Mucosa of rectum (tissue), 2 donors: Measurements from ENCODE around the gene TMEM161B.
A peak's percentile ranks its signal among the peaks of the same experiment; 100 is the strongest.
"Not testable (repeated sequence)": the region's sequence is repeated elsewhere in the genome, so short reads cannot be mapped to it uniquely, and the experiment has no call there.

Experiments used
- H3K27ac ChIP-seq, 2 donors: one replicate each; pipeline ENCODE4 v1.7.0; 2013; ENCODE audit warnings: inconsistent platforms in 2 of 2, low read depth in 2 of 2, low read length in 2 of 2
- H3K27me3 ChIP-seq, 2 donors: one replicate each; pipeline ENCODE4 v1.7.0; 2013; ENCODE audit warnings: low read length in 2 of 2; ENCODE audit not compliant: control insufficient read depth in 2 of 2, insufficient read depth in 2 of 2
- H3K36me3 ChIP-seq, 2 donors: one replicate each; pipeline ENCODE4 v1.7.0; 2013; ENCODE audit warnings: low read length in 2 of 2; ENCODE audit not compliant: control insufficient read depth in 2 of 2, insufficient read depth in 2 of 2
- H3K4me1 ChIP-seq, 2 donors: one replicate each; pipeline ENCODE4 v1.7.0; 2013; ENCODE audit warnings: low read length in 2 of 2, mild to moderate bottlenecking in 1 of 2; ENCODE audit not compliant: control insufficient read depth in 2 of 2, insufficient read depth in 2 of 2
- H3K4me3 ChIP-seq, 2 donors: one replicate each; pipeline ENCODE4 v1.7.0; 2013; ENCODE audit warnings: low read length in 2 of 2
- H3K9ac ChIP-seq, 2 donors: one replicate each; pipeline ENCODE4 v1.7.0; 2013; ENCODE audit warnings: low read length in 2 of 2, low read depth in 1 of 2, mild to moderate bottlenecking in 1 of 2
- H3K9me3 ChIP-seq, 2 donors: one replicate each; pipeline ENCODE4 v1.7.0; 2013; ENCODE audit warnings: low read length in 2 of 2; ENCODE audit not compliant: control insufficient read depth in 2 of 2
- donor health status: healthy.
- donor health status: Normal muscosa, but diverticular disease.

Gene TMEM161B

DNA sequence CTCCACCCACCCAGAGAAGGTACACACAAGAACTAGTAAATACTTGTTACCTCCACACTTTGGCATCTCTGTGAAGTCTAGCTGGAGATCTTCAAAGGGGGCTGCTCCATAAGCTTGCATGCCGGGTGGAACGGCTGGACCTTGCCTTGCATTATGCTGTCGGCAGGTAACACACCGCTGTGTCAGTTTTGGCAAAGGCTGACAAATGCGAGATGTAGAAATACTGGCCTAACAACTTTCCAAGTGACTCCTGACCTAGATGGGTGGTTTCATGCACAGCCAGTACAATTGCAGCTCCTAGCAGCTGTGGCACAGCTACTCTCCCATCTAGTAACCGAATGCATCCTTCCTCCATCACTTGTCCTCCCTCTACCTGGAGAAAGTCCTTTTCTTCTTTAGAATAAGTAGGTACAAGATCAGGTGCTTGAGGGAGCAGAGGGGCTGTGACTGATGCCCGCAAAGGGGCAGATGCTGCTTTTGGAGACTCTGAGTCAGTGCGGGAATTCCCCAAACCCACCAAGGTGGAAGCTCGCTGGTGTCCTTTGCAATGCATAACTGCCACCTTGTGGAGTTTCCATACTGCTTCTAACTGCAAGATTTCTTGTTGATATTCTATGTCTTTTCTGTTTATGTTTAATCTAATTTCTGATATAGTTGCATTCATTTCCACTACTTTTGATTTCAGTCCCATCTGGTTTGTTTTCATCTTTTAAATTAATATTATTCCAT lies 78.4 kb downstream of the TMEM161B start:
- H3K4me3 ChIP-seq = no peak overlapping the region
- peaks cover 22 to 32% of the 10 kb centered on the region in 2 donors for H3K9me3 ChIP-seq
- H3K9ac ChIP-seq = no peak overlapping the region
- no peak overlapping the region for H3K27ac ChIP-seq
- peaks cover 6 to 12% of the 10 kb centered on the region in 2 donors for H3K36me3 ChIP-seq
- no peaks in the 10 kb centered on the region for H3K27me3 ChIP-seq
- H3K4me1 ChIP-seq = no peaks in the 10 kb centered on the region

DNA sequence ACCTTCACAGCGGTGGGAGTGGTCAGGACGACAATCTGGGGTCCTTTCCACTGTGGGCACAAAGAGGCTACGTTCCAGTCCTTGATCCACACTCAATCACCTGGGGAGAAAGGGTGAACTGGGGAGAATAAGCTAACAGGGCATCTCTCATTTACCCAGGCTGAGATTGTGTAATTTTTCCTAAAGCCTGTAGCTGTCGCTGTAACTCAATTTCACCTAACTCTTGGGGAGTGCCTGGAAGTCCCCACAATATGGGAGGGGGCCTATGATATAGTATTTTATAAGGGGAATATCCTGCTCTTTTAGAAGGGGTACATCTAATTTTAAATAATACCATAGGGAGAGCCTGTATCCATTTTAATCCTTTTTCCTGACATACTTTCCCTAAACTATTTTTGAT lies 79.2 kb downstream of the TMEM161B start:
- H3K9ac ChIP-seq, H3K27me3 ChIP-seq, H3K27ac ChIP-seq, H3K4me3 ChIP-seq, H3K4me1 ChIP-seq: not testable (repeated sequence)
- Histone ChIP-seq H3K36me3 (peaks cover 6 to 12% of the 10 kb centered on the region in 2 donors), H3K9me3 (peaks cover 22 to 32% of the 10 kb centered on the region in 2 donors)

DNA sequence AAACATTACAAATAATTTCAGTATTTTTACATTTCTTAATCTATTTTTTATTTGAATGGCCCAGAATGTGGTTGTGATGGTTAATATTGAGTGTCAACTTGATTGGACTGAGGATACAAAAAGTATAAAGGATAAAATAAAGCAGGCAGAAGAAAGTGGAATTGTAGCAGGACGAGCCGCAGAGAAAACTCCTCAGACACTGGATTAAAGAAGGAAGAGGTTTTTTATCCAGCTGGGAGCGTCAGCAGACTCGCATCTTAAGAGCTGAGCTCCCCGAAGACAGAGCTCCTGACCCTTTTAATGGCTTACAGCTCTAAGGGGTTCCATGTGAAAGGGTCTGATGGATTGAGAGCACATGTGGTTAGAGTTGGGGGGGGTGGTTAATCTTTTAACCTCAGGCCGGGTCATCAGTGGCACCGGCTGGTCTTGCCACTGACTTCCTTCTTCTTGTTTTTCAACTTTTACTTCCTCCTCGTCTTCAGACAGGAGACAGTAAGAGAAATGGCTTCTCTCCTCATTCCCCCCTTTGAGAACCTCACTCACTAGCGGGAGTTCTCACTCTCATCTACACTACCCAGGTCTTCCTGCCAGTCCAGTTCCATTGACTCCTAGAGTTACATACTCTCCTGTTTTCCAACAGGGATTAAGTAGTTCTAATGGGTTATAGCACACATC lies 80.0 kb downstream of the TMEM161B start:
- Histone ChIP-seq H3K27me3 (no peaks in the 10 kb centered on the region), H3K4me3 (peak overlapping the region in 1 of 2 donors; percentile 7), H3K27ac (no peak overlapping the region), H3K9me3 (peaks cover 22 to 32% of the 10 kb centered on the region in 2 donors), H3K4me1 (no peaks in the 10 kb centered on the region), H3K36me3 (peaks cover 0 to 6% of the 10 kb centered on the region in 2 donors), H3K9ac (no peak overlapping the region)

DNA sequence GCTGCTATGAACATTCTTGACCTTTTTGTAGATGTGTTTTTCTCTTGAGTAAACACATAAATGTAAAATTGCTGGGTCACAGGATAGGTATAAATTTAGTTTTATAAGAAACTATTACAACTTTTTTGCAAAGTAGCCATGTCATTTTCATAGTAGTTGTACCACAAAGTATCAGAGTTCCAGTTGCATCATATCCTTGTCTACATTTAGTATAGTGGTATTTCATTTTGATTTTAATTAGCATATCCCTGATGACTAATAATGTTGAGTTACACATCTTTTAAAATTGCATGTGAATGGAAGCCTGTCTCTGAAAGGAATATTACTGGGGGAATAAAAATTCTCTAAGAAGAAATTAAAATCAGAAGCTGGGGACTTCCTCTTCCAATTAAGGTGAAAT lies 85.4 kb downstream of the TMEM161B start:
- Histone ChIP-seq H3K9me3 (peaks cover 7 to 10% of the 10 kb centered on the region in 2 donors), H3K27ac (no peak overlapping the region), H3K4me1 (no peaks in the 10 kb centered on the region), H3K27me3 (no peaks in the 10 kb centered on the region), H3K4me3 (no peak overlapping the region), H3K9ac (no peak overlapping the region), H3K36me3 (no peaks in the 10 kb centered on the region)

DNA sequence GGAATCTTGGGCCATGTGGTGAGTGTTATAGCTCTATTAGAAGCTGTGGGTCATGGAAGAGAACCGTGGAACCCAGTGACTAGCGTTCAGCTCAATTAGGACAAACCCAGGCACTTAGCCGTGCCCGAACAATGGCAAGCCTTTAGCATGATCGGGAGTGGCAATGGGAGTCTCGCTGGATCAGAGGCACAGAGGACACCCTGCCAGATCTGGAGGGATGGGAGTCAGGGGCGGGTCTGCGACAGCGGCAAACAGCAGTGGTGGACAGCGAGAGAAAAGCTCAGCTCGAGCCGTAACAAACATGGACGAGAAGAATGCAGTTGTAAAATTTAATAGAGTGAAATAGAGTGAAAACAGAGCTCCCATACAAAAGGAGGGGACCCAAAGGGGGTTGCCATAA lies 91.2 kb downstream of the TMEM161B start:
- H3K9me3 ChIP-seq, H3K36me3 ChIP-seq, H3K4me3 ChIP-seq: not testable (repeated sequence)

DNA sequence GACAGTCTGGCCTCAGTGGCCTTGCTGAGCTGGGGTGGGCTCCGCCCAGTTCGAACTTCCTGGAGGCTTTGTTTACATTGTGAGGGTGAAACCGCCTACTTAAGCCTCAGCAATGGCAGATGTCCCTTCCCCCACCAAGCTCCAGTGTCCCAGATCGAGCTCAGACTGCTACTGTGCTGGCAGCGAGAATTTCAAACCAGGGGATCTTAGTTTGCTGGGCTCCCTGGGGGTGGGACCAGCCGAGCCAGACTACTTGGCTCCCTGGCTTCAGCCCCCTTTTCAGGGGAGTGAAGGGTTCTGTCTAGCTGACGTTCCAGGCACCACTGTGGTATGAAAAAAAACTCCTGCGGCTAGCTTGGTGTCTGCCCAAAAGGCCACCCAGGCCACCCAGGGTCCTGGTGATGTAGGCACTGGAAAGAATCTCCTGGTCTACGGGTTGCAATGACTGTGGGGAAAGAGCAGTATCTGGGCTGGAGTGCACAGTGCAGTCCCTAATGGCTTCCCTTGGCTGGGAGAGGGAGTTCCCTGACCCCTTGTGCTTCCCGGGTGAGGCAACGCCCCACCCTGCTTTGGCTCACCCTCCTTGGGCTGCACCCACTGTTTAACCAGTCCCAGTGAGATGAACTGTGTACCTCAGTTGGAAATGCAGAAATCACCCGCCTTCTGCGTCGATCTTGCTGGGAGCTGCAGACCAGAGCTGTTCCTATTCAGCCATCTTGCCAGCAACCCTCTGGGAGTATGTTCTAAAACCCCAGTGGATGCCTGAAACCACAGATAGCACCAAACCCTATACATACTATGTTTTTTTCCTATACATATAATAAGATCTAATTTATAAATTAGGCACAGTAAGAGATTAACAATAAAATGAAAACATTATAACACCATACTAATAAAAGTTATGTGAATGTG lies 95.5 kb downstream of the TMEM161B start:
- no peaks in the 10 kb centered on the region for H3K27me3 ChIP-seq
- H3K9me3 ChIP-seq = no peaks in the 10 kb centered on the region
- no peak overlapping the region for H3K27ac ChIP-seq
- no peaks in the 10 kb centered on the region for H3K36me3 ChIP-seq
- H3K9ac ChIP-seq = no peak overlapping the region
- no peak overlapping the region for H3K4me3 ChIP-seq
- no peaks in the 10 kb centered on the region for H3K4me1 ChIP-seq

More for the DNA sequence above, 91.2 kb downstream of the TMEM161B start:
- H3K9ac ChIP-seq, H3K27ac ChIP-seq, H3K4me1 ChIP-seq, H3K27me3 ChIP-seq: not testable (repeated sequence)

DNA sequence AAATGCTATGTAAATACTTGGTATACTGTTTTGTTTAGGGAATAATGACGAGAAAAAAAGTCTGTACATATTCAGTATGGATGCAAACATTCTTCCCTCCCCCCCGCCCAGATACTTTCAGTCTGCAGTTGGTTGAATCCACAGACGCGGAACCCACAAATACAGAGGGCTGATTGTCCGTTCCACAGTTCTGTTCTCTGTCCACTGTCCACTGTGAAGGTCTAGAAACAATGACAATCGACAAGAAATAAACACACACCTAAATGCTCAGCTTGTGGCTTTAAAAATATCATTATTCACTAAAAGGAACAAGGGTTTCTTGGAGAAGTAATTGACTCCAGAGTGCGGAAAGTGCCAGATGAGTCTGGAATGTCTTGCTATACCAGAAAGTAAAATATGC lies 109.1 kb downstream of the TMEM161B start:
- Histone ChIP-seq H3K9me3 (no peaks in the 10 kb centered on the region), H3K27me3 (no peaks in the 10 kb centered on the region), H3K36me3 (no peaks in the 10 kb centered on the region), H3K27ac (no peak overlapping the region), H3K9ac (no peak overlapping the region), H3K4me1 (no peaks in the 10 kb centered on the region), H3K4me3 (no peak overlapping the region)

DNA sequence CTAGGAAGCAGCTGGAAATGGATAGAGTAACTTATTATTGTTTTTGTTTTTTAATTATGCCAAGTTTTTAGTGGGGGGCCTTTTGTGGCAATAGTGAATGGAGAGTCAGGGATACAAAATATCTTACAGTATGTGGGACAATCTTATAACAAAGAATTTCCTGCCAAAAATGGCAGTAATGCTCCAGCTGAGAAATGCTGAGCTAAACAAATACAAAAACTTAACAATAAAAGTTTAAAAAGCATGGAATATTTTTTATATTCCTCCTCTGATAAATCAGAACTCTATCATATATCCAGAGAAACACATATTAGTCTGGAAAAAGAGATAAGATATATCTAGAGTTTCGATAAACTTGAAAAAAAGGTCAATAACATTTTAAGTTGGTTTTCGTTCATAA lies 110.6 kb downstream of the TMEM161B start:
- H3K4me3 ChIP-seq = no peak overlapping the region
- H3K27me3 ChIP-seq = no peaks in the 10 kb centered on the region
- H3K27ac ChIP-seq = no peak overlapping the region
- no peaks in the 10 kb centered on the region for H3K36me3 ChIP-seq
- no peaks in the 10 kb centered on the region for H3K4me1 ChIP-seq
- no peaks in the 10 kb centered on the region for H3K9me3 ChIP-seq
- no peak overlapping the region for H3K9ac ChIP-seq

DNA sequence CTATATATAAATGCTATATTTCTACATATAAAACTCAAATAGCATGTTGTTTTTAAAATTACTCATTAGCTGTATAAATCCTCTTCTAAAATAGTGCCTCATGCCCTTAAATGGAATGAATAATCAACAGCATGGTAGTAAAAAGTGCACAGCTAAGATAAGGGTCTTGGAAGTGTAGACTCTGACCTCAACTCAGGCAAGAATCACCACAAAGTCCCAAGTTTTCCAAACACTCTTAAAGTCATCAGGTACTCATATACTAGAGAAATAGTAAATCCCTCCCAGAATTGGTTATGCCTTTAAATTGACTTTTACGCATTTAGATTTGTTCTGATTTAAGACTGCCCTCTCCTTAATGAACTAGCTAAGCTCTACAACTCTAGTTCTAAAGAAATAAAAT lies 113.8 kb downstream of the TMEM161B start:
- H3K4me1 ChIP-seq = no peaks in the 10 kb centered on the region
- H3K36me3 ChIP-seq = no peaks in the 10 kb centered on the region
- no peak overlapping the region for H3K9ac ChIP-seq
- no peak overlapping the region for H3K27ac ChIP-seq
- no peaks in the 10 kb centered on the region for H3K27me3 ChIP-seq
- H3K9me3 ChIP-seq = no peaks in the 10 kb centered on the region
- H3K4me3 ChIP-seq = no peak overlapping the region

DNA sequence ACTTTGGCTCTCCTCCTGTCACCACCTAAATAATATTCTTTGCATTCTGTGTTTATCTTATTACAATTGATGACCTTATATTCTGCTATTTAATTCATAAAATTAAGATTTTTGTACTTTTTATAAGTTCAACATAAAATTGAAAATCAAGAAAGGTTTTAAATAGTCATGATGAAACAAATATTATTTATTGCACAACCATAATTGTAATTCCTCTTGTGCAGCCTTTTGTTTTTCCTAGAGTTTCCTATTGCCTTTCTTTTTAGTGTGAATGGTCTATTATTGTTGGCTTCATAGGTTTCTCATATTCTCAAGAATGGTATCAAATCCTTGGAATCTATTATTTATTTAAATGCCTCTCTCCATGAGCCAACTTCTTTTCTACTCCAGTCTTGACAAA lies 117.9 kb downstream of the TMEM161B start:
- H3K36me3 ChIP-seq = no peaks in the 10 kb centered on the region
- no peak overlapping the region for H3K9ac ChIP-seq
- H3K27ac ChIP-seq = no peak overlapping the region
- H3K4me3 ChIP-seq = no peak overlapping the region
- peaks cover 0 to 2% of the 10 kb centered on the region in 2 donors for H3K4me1 ChIP-seq
- H3K27me3 ChIP-seq = peaks cover 3 to 8% of the 10 kb centered on the region in 2 donors
- H3K9me3 ChIP-seq = no peaks in the 10 kb centered on the region
